Measurements from ENCODE around the gene ZCCHC7.

ZCCHC7 gene

GRCh38 chr9:37178742-37179141 lies 58.4 kb downstream of the ZCCHC7 start:
- TF ChIP-seq POLR2AphosphoS5 (IDR thresholded peaks at IDR 0.05; ENCODE audit: low read depth) (no peak), REST (IDR thresholded peaks at IDR 0.05; ENCODE audit: insufficient replicate concordance, low read depth) (no peak), GABPA (IDR thresholded peaks at IDR 0.05; ENCODE audit: low read depth) (no peak), CTCF (IDR thresholded peaks at IDR 0.05; ENCODE audit: insufficient read depth, low read length) (no peak), SPI1 (IDR thresholded peaks at IDR 0.05; ENCODE audit: borderline replicate concordance, low read depth) (no peak)
- H3K27me3 ChIP-seq (ENCODE audit: insufficient read depth, poor library complexity, severe bottlenecking): no peaks in the 10 kb centered on the region
- H3K27ac ChIP-seq (replicated peaks): no peak overlapping the region
- DNase-seq (ENCODE audit: low read depth in 1 of 2, low spot score in 1 of 2): no peak
- H3K4me3 ChIP-seq (replicated peaks; ENCODE audit: insufficient read depth, low read length): no peak overlapping the region

- H3K27me3 ChIP-seq (ENCODE audit: insufficient read depth, poor library complexity, severe bottlenecking): no peaks in the 10 kb centered on the region
- H3K27ac ChIP-seq (replicated peaks): no peak overlapping the region
- no peak for DNase-seq (ENCODE audit: low read depth in 1 of 2, low spot score in 1 of 2)
- TF ChIP-seq SPI1 (IDR thresholded peaks at IDR 0.05; ENCODE audit: borderline replicate concordance, low read depth): no peak
- H3K4me3 ChIP-seq (replicated peaks; ENCODE audit: insufficient read depth, low read length): no peak overlapping the region
These were observed 59.2 kb downstream of the ZCCHC7 start for GRCh38 chr9:37179576-37179975.

- no peak overlapping the region for H3K27ac ChIP-seq (replicated peaks)
- no peaks in the 10 kb centered on the region for H3K27me3 ChIP-seq (ENCODE audit: insufficient read depth, poor library complexity, severe bottlenecking)
- no peak for DNase-seq (ENCODE audit: low read depth in 1 of 2, low spot score in 1 of 2)
- no peak for TF ChIP-seq REST (IDR thresholded peaks at IDR 0.05; ENCODE audit: insufficient replicate concordance, low read depth)
- no peak for TF ChIP-seq POLR2AphosphoS5 (IDR thresholded peaks at IDR 0.05; ENCODE audit: low read depth)
- no peak for TF ChIP-seq CTCF (IDR thresholded peaks at IDR 0.05; ENCODE audit: insufficient read depth, low read length)
- TF ChIP-seq SPI1 (IDR thresholded peaks at IDR 0.05; ENCODE audit: borderline replicate concordance, low read depth): no peak
- no peak for TF ChIP-seq GABPA (IDR thresholded peaks at IDR 0.05; ENCODE audit: low read depth)
- H3K4me3 ChIP-seq (replicated peaks; ENCODE audit: insufficient read depth, low read length): no peak overlapping the region
These were observed 59.8 kb downstream of the ZCCHC7 start for GRCh38 chr9:37180138-37180537.

GRCh38 chr9:37182718-37183117 lies 62.3 kb downstream of the ZCCHC7 start:
- TF ChIP-seq SPI1 (IDR thresholded peaks at IDR 0.05; ENCODE audit: borderline replicate concordance, low read depth) (no peak), CTCF (IDR thresholded peaks at IDR 0.05; ENCODE audit: insufficient read depth, low read length) (no peak), POLR2AphosphoS5 (IDR thresholded peaks at IDR 0.05; ENCODE audit: low read depth) (no peak), GABPA (IDR thresholded peaks at IDR 0.05; ENCODE audit: low read depth) (no peak), REST (IDR thresholded peaks at IDR 0.05; ENCODE audit: insufficient replicate concordance, low read depth) (no peak)
- no peak overlapping the region for H3K4me3 ChIP-seq (replicated peaks; ENCODE audit: insufficient read depth, low read length)
- H3K27me3 ChIP-seq (ENCODE audit: insufficient read depth, poor library complexity, severe bottlenecking): no peaks in the 10 kb centered on the region
- H3K27ac ChIP-seq (replicated peaks): no peak overlapping the region
- no peak for DNase-seq (ENCODE audit: low read depth in 1 of 2, low spot score in 1 of 2)

All from HL-60 (cell line).